Measurements from ENCODE around the gene CLDN3.

DNA sequence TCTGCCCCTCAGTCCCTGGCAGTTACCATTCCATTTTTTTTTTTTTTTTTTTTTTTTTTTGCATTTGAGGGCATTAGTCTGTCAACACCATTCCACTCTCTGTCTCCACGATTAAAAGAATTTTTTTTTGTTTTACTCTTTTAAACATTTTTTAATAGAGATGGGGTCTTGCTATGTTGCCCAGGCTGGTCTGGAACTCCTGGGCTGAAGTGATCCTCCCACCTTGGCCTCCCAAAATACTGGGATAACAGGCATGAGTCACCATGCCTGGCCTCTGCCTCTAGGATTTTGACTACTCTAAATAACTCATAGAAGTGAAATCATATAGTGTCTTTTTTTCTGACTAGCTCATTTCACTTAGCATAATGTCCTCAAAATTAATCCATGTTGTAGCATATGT, 16.5 kb upstream of the CLDN3 start:
- TF ChIP-seq, protein P1, sequence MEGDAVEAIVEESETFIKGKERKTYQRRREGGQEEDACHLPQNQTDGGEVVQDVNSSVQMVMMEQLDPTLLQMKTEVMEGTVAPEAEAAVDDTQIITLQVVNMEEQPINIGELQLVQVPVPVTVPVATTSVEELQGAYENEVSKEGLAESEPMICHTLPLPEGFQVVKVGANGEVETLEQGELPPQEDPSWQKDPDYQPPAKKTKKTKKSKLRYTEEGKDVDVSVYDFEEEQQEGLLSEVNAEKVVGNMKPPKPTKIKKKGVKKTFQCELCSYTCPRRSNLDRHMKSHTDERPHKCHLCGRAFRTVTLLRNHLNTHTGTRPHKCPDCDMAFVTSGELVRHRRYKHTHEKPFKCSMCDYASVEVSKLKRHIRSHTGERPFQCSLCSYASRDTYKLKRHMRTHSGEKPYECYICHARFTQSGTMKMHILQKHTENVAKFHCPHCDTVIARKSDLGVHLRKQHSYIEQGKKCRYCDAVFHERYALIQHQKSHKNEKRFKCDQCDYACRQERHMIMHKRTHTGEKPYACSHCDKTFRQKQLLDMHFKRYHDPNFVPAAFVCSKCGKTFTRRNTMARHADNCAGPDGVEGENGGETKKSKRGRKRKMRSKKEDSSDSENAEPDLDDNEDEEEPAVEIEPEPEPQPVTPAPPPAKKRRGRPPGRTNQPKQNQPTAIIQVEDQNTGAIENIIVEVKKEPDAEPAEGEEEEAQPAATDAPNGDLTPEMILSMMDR (IDR thresholded peaks at IDR 0.05), result no peak
- TF ChIP-seq ZFX (IDR thresholded peaks at IDR 0.05; ENCODE audit: borderline replicate concordance), result no peak

All from 22Rv1 (cell line).